ENCODE data around the gene BLVRA.
"Not testable (repeated sequence)": the region's sequence is repeated elsewhere in the genome, so short reads cannot be mapped to it uniquely, and the experiment has no call there.

BLVRA gene

GRCh38 chr7:43810195-43810941 is 51.9 kb downstream of the BLVRA start:
- not testable (repeated sequence) for DNase-seq

DNA sequence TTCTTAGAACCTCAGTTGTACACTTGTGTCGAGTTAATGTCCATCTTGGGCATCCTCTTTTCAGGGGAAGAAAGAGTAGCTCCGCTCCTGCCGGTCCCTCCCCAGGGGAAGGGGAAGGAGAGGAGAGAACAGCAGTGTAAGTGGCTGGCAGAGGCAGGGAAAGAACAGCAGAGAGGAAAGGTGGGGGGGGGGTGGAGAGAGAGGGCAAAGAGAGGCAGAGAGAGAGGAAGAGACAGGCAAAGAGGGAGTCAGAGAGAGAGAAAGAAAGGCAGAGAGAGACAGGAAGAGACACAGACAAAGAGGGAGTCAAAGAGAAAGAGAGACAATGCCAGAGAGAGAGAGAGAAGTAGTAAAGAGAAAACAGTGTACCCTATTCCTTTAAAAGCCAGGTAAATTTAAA is 56.9 kb downstream of the BLVRA start:
- DNase-seq, result no peak

- not testable (repeated sequence) for DNase-seq
Observed at GRCh38 chr7:43816046-43816797, 57.7 kb downstream of the BLVRA start.

GRCh38 chr7:43823425-43823824 is 64.9 kb downstream of the BLVRA start:
- DNase-seq, result not testable (repeated sequence)

GRCh38 chr7:43823941-43824340 is 65.5 kb downstream of the BLVRA start:
- DNase-seq, result no peak

- not testable (repeated sequence) for DNase-seq
Observed at GRCh38 chr7:43824513-43824912, 66.0 kb downstream of the BLVRA start.

DNA sequence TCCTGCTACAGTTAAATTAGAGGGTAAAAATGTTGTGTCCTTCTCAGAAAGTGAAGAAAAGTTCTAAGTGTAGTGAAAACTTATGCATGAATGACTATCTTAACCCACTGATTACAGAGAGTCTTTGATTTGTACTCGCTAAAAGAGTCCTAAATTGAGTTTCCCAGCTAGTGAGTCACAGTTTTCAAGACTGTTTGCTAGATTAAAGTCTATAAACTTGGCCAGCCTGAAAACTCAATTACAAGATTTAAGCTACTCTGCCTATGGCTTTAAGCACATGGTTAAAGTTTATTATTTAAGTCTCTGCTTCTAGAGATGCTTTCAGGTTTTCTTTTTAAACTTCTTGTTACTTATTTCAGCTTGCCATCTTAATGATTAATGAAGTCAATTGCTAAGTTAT is 66.5 kb downstream of the BLVRA start:
- no peak for DNase-seq

DNA sequence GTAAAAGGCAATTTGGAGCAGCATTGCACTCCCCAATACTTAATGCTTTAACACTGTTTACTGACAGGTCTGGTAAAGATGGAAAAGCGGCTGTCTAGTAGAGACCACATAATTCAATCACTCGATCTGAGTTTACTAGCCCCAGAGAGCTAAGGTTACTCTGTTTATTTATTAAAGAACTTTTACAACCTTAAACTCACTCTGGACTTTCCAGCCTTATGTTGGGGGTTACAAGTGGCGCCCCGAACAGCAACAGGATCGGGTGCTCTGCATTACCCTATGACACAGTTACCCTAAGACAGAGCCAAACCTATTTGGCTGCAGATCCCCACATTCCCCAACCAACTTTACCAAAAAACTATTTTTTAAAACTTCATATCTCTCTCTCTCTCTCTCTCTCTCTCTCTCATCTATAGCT is 66.9 kb downstream of the BLVRA start:
- DNase-seq, result no peak

DNA sequence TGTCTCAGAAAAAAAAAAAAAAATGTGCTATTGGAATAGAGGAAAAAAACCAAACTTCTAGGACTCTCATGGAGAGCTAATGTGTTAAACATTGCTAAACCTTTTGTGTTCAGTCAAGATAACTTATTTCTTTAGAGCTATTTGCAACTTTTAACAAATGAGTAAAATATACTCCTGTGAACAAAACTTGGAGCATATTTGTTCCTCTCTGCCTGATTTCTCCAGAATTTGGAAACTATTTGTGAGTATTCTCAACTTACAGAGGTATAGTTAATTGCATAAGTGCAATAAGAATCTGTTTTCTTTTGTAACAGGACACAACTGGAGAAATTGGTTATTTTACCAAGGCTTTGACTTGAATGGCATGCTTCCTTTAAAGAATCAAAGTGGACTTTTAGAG is 72.4 kb downstream of the BLVRA start:
- not testable (repeated sequence) for DNase-seq

- DNase-seq, result peak; percentile 38
Observed at GRCh38 chr7:43834463-43835251, 76.2 kb downstream of the BLVRA start.

DNA sequence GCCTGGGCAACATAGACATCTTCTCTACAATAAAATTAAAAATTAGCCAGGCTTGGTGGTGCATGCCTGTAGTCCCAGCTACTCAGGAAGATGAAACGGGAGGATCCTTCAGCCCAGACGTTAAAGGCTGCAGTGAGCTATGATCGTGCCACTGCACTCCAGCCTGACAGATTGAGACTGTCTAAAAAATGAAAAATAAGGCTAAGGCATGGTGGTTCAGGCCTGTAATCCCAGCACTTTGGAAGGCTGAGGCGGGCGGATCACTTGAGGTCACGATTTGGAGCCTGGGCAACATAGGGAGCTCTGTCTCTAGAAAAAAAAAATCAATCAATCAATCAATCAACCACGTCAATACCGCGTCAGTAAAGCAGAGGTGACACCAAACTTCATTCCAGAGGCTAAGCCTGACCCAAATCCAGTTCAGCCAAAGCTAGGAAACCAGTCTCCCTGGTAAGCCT is 79.8 kb downstream of the BLVRA start:
- DNase-seq, result no peak

DNA sequence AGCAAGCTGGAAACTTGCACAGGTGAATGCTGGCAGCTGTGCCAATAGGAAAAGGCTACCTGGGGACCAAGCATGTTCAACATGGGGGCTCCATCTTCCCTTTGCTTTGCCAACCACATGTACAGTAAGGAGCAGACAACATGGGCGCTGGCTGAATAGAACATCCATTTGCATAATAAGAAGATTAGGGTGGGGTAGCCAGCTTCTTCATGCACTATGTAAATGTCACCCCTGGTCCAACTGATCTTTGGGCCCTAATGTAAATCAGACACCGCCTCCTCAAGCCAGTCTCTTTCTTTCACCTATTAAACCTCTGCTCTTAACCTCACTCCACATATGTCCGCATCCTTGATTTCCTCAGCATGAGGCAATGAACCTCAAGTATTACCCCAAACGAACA is 84.8 kb downstream of the BLVRA start:
- no peak for DNase-seq

GRCh38 chr7:43844257-43844656 is 85.8 kb downstream of the BLVRA start:
- DNase-seq, result no peak

- no peak for DNase-seq
Observed at GRCh38 chr7:43844662-43845061, 86.2 kb downstream of the BLVRA start.

DNA sequence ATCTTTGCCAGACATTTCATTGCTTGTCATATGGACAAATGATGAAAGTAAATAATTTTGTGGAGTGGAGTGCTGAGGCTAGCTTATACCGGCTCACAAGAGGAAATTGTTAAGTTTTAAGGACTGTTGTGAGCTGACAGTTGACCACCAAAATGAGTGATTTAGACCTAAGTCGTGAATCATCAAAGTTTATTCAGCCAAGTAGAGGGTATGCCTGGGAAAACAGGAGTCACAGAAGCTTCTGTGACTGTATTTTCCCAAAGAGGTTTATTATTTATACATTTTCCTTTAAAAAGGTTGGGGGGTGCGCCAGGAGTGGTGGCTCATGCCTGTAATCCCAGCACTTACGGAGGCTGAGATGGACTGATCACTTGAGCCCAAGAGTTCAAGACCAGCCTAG is 89.0 kb downstream of the BLVRA start:
- DNase-seq, result no peak

GRCh38 chr7:43849047-43849446 is 90.6 kb downstream of the BLVRA start:
- no peak for DNase-seq

DNA sequence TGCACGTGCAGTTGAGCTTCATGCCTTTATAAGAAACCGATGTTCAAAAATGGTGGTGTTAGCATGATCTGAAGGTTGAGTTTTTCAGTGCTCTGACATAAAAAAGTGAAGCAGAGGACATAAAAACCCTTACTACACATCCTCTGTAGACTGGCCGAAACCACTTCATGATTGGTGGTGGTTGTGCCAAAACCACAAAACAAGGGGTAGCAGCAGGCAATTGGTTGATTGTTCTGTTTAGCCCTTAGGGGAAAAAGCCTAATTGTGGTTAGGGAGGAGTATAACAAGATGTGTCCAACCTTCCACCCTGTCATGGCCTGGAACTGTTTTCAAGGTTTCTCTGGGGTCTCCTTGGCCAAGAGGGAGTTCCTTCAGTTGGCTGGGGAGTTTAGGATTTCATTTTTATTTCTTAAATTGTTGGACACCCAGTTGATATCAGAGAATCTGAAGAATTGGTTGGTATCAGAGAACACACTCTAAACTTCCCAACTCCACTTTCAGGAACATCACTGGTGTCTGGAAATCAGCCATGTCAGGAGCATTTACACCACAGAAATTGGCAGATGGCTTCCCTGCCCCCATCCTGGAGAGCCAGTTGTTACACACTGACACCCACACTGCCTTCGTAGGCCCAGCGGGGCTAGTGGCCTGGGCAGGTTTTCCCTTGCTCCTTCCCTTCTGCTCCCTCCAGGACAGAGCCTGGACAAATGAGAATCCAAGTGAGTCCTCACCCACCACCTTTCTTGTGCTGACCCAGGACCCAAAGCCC is 92.1 kb downstream of the BLVRA start:
- no peak for DNase-seq

DNA sequence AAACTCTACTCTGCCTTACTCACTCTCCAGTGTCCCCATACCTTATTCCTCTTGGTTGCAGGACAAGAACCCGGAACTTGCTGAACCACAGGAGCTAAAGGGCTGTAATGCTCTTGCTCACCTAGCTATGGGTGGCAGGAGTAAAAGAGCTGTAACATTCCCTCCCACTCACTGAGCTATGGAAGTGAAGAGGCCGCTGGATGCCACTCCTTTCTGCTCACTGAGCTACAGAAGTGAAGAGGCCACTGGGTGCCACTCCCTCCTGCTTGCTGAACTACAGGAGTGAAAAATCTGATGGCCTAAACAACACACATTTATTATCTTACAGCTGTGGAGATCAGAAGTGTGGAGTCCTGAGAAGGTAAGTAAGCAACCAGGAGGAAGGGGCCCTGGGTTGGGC is 93.3 kb downstream of the BLVRA start:
- no peak for DNase-seq

- DNase-seq, result no peak
Observed at GRCh38 chr7:43855176-43855575, 96.7 kb downstream of the BLVRA start.

GRCh38 chr7:43856316-43856715 is 97.8 kb downstream of the BLVRA start:
- no peak for DNase-seq

Measured in activated CD4-positive, CD25-positive, alpha-beta regulatory T cell treated with anti-CD3 and anti-CD28 coated beads, Interleukin-2, amount 50 U/mL, for 72 hours (primary cell).